ENCODE measurements around the gene UBQLN1.

DNA sequence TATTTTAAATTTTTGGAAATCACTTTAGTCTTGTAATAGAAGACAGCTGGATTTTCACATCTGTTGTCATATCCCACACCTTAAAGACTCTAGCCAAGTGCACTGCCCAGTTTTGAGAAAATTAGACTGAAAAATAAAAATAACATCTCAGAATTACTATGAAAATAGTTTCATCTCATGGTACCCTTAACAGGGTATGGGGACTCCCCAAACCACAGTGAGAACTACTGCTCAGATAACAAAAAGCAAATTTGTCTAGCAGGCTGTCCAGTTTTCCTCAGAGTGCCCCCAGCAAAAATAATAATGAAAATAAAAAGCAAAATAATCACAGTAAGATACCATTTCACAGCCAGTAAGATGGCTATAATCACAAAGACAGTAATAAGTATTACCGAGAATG is 6.5 kb downstream of the UBQLN1 start:
- no peak for TF ChIP-seq POLR2A (IDR thresholded peaks at IDR 0.05)
- TF ChIP-seq, protein P1, sequence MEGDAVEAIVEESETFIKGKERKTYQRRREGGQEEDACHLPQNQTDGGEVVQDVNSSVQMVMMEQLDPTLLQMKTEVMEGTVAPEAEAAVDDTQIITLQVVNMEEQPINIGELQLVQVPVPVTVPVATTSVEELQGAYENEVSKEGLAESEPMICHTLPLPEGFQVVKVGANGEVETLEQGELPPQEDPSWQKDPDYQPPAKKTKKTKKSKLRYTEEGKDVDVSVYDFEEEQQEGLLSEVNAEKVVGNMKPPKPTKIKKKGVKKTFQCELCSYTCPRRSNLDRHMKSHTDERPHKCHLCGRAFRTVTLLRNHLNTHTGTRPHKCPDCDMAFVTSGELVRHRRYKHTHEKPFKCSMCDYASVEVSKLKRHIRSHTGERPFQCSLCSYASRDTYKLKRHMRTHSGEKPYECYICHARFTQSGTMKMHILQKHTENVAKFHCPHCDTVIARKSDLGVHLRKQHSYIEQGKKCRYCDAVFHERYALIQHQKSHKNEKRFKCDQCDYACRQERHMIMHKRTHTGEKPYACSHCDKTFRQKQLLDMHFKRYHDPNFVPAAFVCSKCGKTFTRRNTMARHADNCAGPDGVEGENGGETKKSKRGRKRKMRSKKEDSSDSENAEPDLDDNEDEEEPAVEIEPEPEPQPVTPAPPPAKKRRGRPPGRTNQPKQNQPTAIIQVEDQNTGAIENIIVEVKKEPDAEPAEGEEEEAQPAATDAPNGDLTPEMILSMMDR (IDR thresholded peaks at IDR 0.05), result no peak

Measured in transverse colon (tissue), 3 donors.